HFFc6 (cell line): ENCODE results near the gene FNDC3A. TPM values are rescaled to one million over a fixed set of nuclear protein-coding genes. Genes with fewer than 3 reads are reported as not detected.
"Not testable (repeated sequence)": the region's sequence is repeated elsewhere in the genome, so short reads cannot be mapped to it uniquely, and the experiment has no call there.

Source experiments
- DNase-seq: peaks from one replicate; pipeline ENCODE4 v3.0.0-alpha.2; 2018
- H3K27ac Mint-ChIP-seq: 2 replicates; pipeline ENCODE4 v1.8.0; 2020; ENCODE audit warnings: mild to moderate bottlenecking, mixed read lengths
- H3K27me3 Mint-ChIP-seq: 2 replicates; pipeline ENCODE4 v1.8.0; 2021; ENCODE audit warnings: mild to moderate bottlenecking, moderate library complexity, mixed read lengths; ENCODE audit not compliant: insufficient read depth
- H3K36me3 Mint-ChIP-seq: 2 replicates; pipeline ENCODE4 v1.8.0; 2021; ENCODE audit warnings: low read depth, mixed read lengths
- H3K4me1 Mint-ChIP-seq: 2 replicates; pipeline ENCODE4 v1.8.0; 2020; ENCODE audit warnings: low read depth, mixed read lengths
- H3K4me3 Mint-ChIP-seq: 2 replicates; pipeline ENCODE4 v1.8.0; 2020; ENCODE audit warnings: mild to moderate bottlenecking, moderate library complexity, mixed read lengths
- H3K9me3 Mint-ChIP-seq: 2 replicates; pipeline ENCODE4 v1.8.0; 2020; ENCODE audit warnings: mild to moderate bottlenecking, mixed read lengths
- total RNA-seq, 6 experiments: library from RNA; stranded (reverse); fragmentation: NEBNext Ultra II Directional; extraction: Animal tissue kit (Norgen Biotek cat#: 25700); gene quantifications; 2 replicates in 1 of 6; 3 replicates in 5 of 6; pipeline ENCODE4 v1.2.3, GENCODE V29; 2021
- TF ChIP-seq, protein P1 (sequence below): fragments of 200-600 bp; sonication (generic); IDR thresholded peaks from 2 replicates; pipeline ENCODE4 v1.5.0; 2021; ENCODE audit warnings: antibody characterized with exemption, mild to moderate bottlenecking

FNDC3A gene
- total RNA-seq, 6 experiments from 2014 or later = 60.3 to 73.8 (median 67.9) TPM

DNA sequence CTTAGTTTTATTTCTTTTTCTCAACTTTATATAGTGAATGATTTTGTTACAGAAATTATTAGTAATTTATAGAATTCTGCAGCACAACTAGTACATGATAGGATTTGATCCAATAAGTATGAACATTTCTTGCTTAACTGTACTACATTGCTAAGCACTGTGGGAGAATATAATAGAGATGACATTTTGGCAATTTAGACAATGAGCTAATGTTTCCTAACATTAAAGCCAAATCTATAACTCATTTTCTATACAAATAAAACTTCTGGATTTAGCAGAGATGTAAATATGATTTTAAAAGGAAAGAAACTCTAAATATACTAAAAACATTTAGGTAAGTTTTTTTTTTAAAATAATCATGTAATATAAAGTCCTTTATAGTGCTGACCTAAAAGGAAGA lies 87.3 kb downstream of the FNDC3A start:
- Mint-ChIP-seq H3K9me3 (no peaks in the 10 kb centered on the region), H3K27ac (peak overlapping the region; percentile 56), H3K4me3 (peak overlapping the region; percentile 51), H3K27me3 (peaks cover 2% of the 10 kb centered on the region; the same call in 1 of the 2 replicates), H3K36me3 (peaks cover 26% of the 10 kb centered on the region), H3K4me1 (peaks cover 68% of the 10 kb centered on the region)
- TF ChIP-seq, protein P1, sequence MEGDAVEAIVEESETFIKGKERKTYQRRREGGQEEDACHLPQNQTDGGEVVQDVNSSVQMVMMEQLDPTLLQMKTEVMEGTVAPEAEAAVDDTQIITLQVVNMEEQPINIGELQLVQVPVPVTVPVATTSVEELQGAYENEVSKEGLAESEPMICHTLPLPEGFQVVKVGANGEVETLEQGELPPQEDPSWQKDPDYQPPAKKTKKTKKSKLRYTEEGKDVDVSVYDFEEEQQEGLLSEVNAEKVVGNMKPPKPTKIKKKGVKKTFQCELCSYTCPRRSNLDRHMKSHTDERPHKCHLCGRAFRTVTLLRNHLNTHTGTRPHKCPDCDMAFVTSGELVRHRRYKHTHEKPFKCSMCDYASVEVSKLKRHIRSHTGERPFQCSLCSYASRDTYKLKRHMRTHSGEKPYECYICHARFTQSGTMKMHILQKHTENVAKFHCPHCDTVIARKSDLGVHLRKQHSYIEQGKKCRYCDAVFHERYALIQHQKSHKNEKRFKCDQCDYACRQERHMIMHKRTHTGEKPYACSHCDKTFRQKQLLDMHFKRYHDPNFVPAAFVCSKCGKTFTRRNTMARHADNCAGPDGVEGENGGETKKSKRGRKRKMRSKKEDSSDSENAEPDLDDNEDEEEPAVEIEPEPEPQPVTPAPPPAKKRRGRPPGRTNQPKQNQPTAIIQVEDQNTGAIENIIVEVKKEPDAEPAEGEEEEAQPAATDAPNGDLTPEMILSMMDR = no peak
- no peak for DNase-seq

DNA sequence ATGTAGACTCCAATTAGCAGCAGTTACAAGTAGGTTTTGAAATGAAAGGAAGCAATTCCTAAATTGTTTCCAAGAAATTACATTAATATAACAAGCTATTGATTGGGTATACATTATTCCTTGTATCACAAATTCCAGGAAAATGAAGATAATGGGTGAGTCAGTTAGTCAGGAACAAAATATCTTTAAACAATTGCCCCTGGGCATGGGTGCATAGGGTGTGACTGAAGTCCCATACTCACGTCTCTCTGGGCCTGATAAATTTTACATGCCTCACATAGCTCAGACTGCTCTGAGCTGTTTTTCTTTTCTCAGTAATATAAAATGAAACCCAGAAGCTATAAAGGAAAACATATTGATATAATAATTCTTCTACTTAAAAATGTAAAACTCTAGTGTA lies 87.8 kb downstream of the FNDC3A start:
- H3K4me1 Mint-ChIP-seq = peaks cover 67% of the 10 kb centered on the region
- peaks cover 28% of the 10 kb centered on the region for H3K36me3 Mint-ChIP-seq
- peak; percentile 27 for DNase-seq
- peak overlapping the region; percentile 56 for H3K27ac Mint-ChIP-seq
- peaks cover 2% of the 10 kb centered on the region; the same call in 1 of the 2 replicates for H3K27me3 Mint-ChIP-seq
- no peaks in the 10 kb centered on the region for H3K9me3 Mint-ChIP-seq
- TF ChIP-seq, protein P1 = no peak
- H3K4me3 Mint-ChIP-seq = peak overlapping the region; percentile 51; the same call in 1 of the 2 replicates

DNA sequence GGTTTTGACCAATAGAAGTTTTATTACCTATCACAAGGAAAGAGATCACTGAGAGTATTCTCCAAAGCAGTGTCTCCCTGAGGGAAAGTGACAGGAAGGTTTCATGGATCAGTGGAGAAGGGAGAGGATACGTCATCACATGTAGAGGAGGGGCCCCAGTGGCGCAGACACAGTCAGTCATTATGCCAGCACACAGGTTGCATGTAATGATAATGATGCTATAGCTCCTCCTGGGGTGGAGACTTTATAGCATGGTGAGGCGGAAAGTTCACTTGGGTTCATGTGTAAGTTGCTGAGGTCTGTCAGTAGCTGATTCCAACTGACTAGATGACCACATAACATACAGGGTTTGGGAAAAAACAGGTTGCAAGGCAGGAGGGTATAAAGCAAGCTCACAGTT lies 88.8 kb downstream of the FNDC3A start:
- H3K4me1 Mint-ChIP-seq = peaks cover 57% of the 10 kb centered on the region
- TF ChIP-seq, protein P1 = no peak
- no peak overlapping the region; the same call in 1 of the 2 replicates for H3K27ac Mint-ChIP-seq
- no peak overlapping the region for H3K4me3 Mint-ChIP-seq
- DNase-seq = no peak
- H3K9me3 Mint-ChIP-seq = no peaks in the 10 kb centered on the region
- H3K36me3 Mint-ChIP-seq = peaks cover 29% of the 10 kb centered on the region
- H3K27me3 Mint-ChIP-seq = peaks cover 2% of the 10 kb centered on the region; the same call in 1 of the 2 replicates

DNA sequence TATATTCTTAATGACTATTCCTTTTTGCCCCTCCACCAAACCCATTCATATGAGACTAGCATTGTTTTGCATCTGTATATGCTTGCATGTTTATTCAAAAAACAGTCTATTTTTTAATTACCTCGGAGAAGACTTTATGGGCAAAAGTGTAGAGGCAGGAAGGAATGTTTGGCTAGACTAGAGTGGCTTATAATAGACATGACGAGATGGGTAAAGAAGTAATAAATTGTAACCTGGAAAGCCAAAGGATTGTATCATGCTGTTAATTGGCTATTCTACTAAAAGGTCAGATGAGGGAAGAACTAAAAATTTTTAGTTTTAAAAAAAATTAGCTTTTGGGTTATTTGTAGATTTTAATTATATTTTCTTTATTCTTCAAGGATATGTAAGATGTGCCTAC lies 91.1 kb downstream of the FNDC3A start:
- Mint-ChIP-seq H3K4me3 (no peak overlapping the region), H3K27me3 (peaks cover 2% of the 10 kb centered on the region; the same call in 1 of the 2 replicates), H3K27ac (no peak overlapping the region), H3K4me1 (peaks cover 53% of the 10 kb centered on the region), H3K9me3 (no peaks in the 10 kb centered on the region), H3K36me3 (peaks cover 30% of the 10 kb centered on the region)
- TF ChIP-seq, protein P1 = no peak
- no peak for DNase-seq

DNA sequence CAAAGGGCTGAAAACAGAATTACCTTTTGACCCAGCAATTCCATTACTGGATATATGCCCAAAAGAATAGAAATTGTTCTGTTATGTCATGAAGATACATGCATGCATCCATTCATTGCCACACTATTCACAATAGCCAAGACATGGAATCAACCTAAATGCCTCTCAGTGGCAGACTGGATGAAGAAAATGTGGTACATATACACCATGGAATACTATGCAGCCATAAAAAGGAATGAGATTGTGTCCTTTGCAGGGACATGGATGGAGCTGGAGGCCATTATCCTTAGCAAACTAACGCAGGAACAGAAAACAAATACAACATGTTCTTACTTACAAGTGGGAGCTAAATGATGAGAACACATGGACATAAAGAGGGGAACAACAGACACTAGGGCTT lies 92.8 kb downstream of the FNDC3A start:
- H3K36me3 Mint-ChIP-seq = peaks cover 30% of the 10 kb centered on the region
- not testable (repeated sequence) for H3K9me3 Mint-ChIP-seq, H3K27ac Mint-ChIP-seq, DNase-seq, H3K4me3 Mint-ChIP-seq, H3K27me3 Mint-ChIP-seq
- peaks cover 50% of the 10 kb centered on the region for H3K4me1 Mint-ChIP-seq

DNA sequence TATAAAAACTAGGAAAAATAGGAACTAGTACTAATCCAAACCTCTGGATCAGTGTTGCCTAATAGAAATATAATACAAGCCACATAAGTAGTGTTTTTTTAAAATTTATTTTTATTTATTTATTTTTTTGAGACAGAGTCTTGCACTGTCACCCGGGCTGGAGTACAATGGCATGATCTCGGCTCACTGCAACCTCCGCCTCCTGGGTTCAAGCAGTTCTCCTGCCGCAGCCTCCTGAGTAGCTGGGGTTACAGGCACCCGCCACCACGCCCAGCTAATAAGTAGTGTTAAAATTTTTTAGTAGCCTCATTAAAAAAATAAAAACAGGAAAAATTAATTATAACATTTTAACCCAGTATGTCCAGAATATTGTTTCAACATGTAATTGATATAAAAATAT lies 94.3 kb downstream of the FNDC3A start:
- H3K4me1 Mint-ChIP-seq = peaks cover 40% of the 10 kb centered on the region
- H3K27ac Mint-ChIP-seq, H3K27me3 Mint-ChIP-seq, H3K4me3 Mint-ChIP-seq, H3K9me3 Mint-ChIP-seq, DNase-seq: not testable (repeated sequence)
- peaks cover 30% of the 10 kb centered on the region for H3K36me3 Mint-ChIP-seq
